HEK293 (cell line): ENCODE measurements around the gene EXOC8.

Source experiments
- CTCF ChIA-PET: fragments of 350-600 bp; formaldehyde crosslinking; extraction: SDS; loops from one replicate; lab custom pipeline; 2021; ENCODE audit warnings: antibody characterized with exemption; lab: Yijun Ruan, JAX
- POLR2A ChIA-PET: fragments of 300-600 bp; formaldehyde crosslinking; extraction: SDS; loops from one replicate; lab custom pipeline; 2020; ENCODE audit warnings: antibody characterized with exemption, inconsistent platforms; lab: Yijun Ruan, JAX
- H3K27ac ChIP-seq: fragments of 200-500 bp; sonication (Bioruptor generic); 2 replicates; pipeline ENCODE4 v1.5.1; 2014; ENCODE audit warnings: low read depth, low read length, control low read depth, inconsistent platforms; ENCODE audit errors: extremely low read depth
- H3K36me3 ChIP-seq, 2 experiments: fragments of 200-500 bp in 1 of 2; sonication (Bioruptor generic) in 1 of 2; 1 replicate in 1 of 2; 2 replicates in 1 of 2; pipeline ENCODE4 v1.5.1; 2014 to 2017; ENCODE audit warnings: inconsistent platforms in 2 of 2, low read length in 2 of 2; ENCODE audit not compliant: control insufficient read depth in 2 of 2, insufficient read depth in 1 of 2
- H3K4me1 ChIP-seq: fragments of 200-500 bp; sonication (Bioruptor generic); 2 replicates; pipeline ENCODE4 v1.5.1; 2014; ENCODE audit warnings: mild to moderate bottlenecking, low read length, inconsistent platforms; ENCODE audit not compliant: control insufficient read depth, insufficient read depth
- H3K4me3 ChIP-seq: 2 replicates; pipeline ENCODE4 v1.5.1; 2011; ENCODE audit warnings: low read depth, mild to moderate bottlenecking, control low read depth, low read length, moderate library complexity
- H3K9me3 ChIP-seq: fragments of 200-500 bp; sonication (Bioruptor generic); 2 replicates; pipeline ENCODE4 v1.5.1; 2014; ENCODE audit warnings: low read depth, low read length, inconsistent platforms; ENCODE audit not compliant: control insufficient read depth, insufficient read depth
- ATF2 ChIP-seq: fragments of 450-650 bp; formaldehyde crosslinking; IDR thresholded peaks from 2 replicates; pipeline ENCODE4 v1.5.1; 2016; ENCODE audit warnings: missing biosample characterization, missing genetic modification characterization, low read depth
- IKZF3 ChIP-seq: fragments of 450-650 bp; IDR thresholded peaks from 2 replicates; pipeline ENCODE4 v1.5.0; 2018; ENCODE audit warnings: missing biosample characterization, mild to moderate bottlenecking, missing genetic modification characterization, moderate library complexity
- KLF10 ChIP-seq: fragments of 450-650 bp; IDR thresholded peaks from 2 replicates; pipeline ENCODE4 v1.5.1; 2018; ENCODE audit warnings: missing biosample characterization, mild to moderate bottlenecking, missing genetic modification characterization
- PRDM1 ChIP-seq: fragments of 450-650 bp; formaldehyde crosslinking; IDR thresholded peaks from 2 replicates; pipeline ENCODE4; 2016; ENCODE audit warnings: missing biosample characterization, missing genetic modification characterization
- SALL2 ChIP-seq: fragments of 450-650 bp; formaldehyde crosslinking; IDR thresholded peaks from 2 replicates; pipeline ENCODE4 v1.5.0; 2017; ENCODE audit warnings: missing biosample characterization, mild to moderate bottlenecking, missing genetic modification characterization, borderline replicate concordance
- SCRT2 ChIP-seq: fragments of 450-650 bp; formaldehyde crosslinking; IDR thresholded peaks from 2 replicates; pipeline ENCODE4 v1.5.1; 2016; ENCODE audit warnings: missing biosample characterization, missing genetic modification characterization
- ZBTB17 ChIP-seq: fragments of 450-650 bp; formaldehyde crosslinking; IDR thresholded peaks from 2 replicates; pipeline ENCODE4 v1.5.1; 2016; ENCODE audit warnings: missing biosample characterization, missing genetic modification characterization
- ZBTB44 ChIP-seq: fragments of 450-650 bp; IDR thresholded peaks from 2 replicates; pipeline ENCODE4 v1.5.1; 2018; ENCODE audit warnings: missing biosample characterization, mild to moderate bottlenecking, missing genetic modification characterization
- ZBTB8A ChIP-seq: fragments of 450-650 bp; formaldehyde crosslinking; IDR thresholded peaks from 2 replicates; pipeline ENCODE4 v1.5.1; 2016; ENCODE audit warnings: missing biosample characterization, missing genetic modification characterization
- ZFP3 ChIP-seq: fragments of 450-650 bp; formaldehyde crosslinking; IDR thresholded peaks from 2 replicates; pipeline ENCODE4 v1.5.1; 2016; ENCODE audit warnings: low read depth, missing biosample characterization, missing genetic modification characterization
- ZNF132 ChIP-seq: fragments of 450-650 bp; formaldehyde crosslinking; IDR thresholded peaks from 2 replicates; pipeline ENCODE4 v1.5.1; 2017; ENCODE audit warnings: missing biosample characterization, missing genetic modification characterization, borderline replicate concordance
- ZNF169 ChIP-seq: fragments of 450-650 bp; formaldehyde crosslinking; IDR thresholded peaks from 2 replicates; pipeline ENCODE4 v1.5.1; 2016; ENCODE audit warnings: missing biosample characterization, missing genetic modification characterization
- ZNF426 ChIP-seq: fragments of 450-650 bp; formaldehyde crosslinking; IDR thresholded peaks from 2 replicates; pipeline ENCODE4 v1.5.1; 2017; ENCODE audit warnings: missing biosample characterization, missing genetic modification characterization, mild to moderate bottlenecking, inconsistent platforms, moderate library complexity
- ZNF521 ChIP-seq: fragments of 450-650 bp; formaldehyde crosslinking; IDR thresholded peaks from 2 replicates; pipeline ENCODE4 v1.5.1; 2017; ENCODE audit warnings: missing biosample characterization, mild to moderate bottlenecking, missing genetic modification characterization
- ZNF544 ChIP-seq: fragments of 450-650 bp; formaldehyde crosslinking; IDR thresholded peaks from 2 replicates; pipeline ENCODE4 v1.5.0; 2017; ENCODE audit warnings: missing biosample characterization, missing genetic modification characterization
- ZNF600 ChIP-seq: fragments of 450-650 bp; formaldehyde crosslinking; IDR thresholded peaks from 2 replicates; pipeline ENCODE4 v1.5.1; 2016; ENCODE audit warnings: missing biosample characterization, missing genetic modification characterization
- ZNF626 ChIP-seq: fragments of 450-650 bp; sonication (Bioruptor Pico); formaldehyde crosslinking; IDR thresholded peaks from 2 replicates; pipeline ENCODE4 v1.5.1; 2018; ENCODE audit warnings: missing biosample characterization, missing genetic modification characterization, inconsistent platforms
- TF ChIP-seq, protein P1 (sequence below): fragments of 450-650 bp; formaldehyde crosslinking; IDR thresholded peaks from 2 replicates; pipeline ENCODE4 v1.5.1; 2016; ENCODE audit warnings: missing biosample characterization, missing genetic modification characterization
- TF ChIP-seq, protein P2 (sequence below): fragments of 450-650 bp; formaldehyde crosslinking; IDR thresholded peaks from 2 replicates; pipeline ENCODE4 v1.5.1; 2016; ENCODE audit warnings: missing biosample characterization, missing genetic modification characterization
- TF ChIP-seq, protein P3 (sequence below): fragments of 450-650 bp; formaldehyde crosslinking; IDR thresholded peaks from 2 replicates; pipeline ENCODE4 v1.5.1; 2016; ENCODE audit warnings: missing biosample characterization, missing genetic modification characterization

Gene EXOC8

GRCh38 chr1:231348442-231348841, 10.8 kb upstream of the EXOC8 start:
- Histone ChIP-seq H3K9me3 (no peaks in the 10 kb centered on the region), H3K27ac (no peak overlapping the region), H3K36me3 (peaks cover 78 to 88% of the 10 kb centered on the region in 2 experiments), H3K4me1 (no peaks in the 10 kb centered on the region), H3K4me3 (no peak overlapping the region)
- POLR2A ChIA-PET: interaction anchor here (3.2 kb wide), 1 partner anchor 10 kb away, joined by 14 read pairs; the partner anchor contains the start of genes EXOC8 and SPRTN
- CTCF ChIA-PET: interaction anchor here (0.6 to 1.6 kb wide), 5 partner anchors 9 to 33 kb away, joined by 3 to 5 read pairs (median 4); no protein-coding TSS in a partner anchor
- no peak for TF ChIP-seq ATF2

DNA sequence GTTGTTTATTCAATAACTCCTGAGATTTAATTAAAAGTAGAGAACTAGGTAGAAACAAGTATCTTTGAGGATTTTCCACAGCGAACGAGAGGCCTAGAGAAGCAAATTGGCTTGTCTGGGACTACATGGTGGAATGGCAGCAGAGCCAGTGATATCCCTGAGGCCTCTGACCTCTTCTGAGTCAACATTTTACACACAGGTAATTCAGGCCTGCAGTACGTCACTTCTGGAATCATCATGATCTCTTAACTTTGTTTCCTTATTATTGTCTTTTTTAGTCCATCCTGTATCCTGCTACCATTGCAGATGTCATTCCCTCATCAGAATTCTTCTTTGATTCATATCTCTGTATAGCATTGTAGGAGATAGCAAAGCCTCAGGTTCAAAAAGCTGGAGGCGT, 10.3 kb upstream of the EXOC8 start:
- CTCF ChIA-PET: interaction anchor here (1.6 kb wide), 1 partner anchor 9 kb away, joined by 5 read pairs; no protein-coding TSS in a partner anchor
- peaks cover 77 to 89% of the 10 kb centered on the region in 2 experiments for H3K36me3 ChIP-seq

GRCh38 chr1:231340328-231341013, 2.8 kb upstream of the EXOC8 start:
- no peaks in the 10 kb centered on the region for H3K9me3 ChIP-seq
- no peak overlapping the region for H3K27ac ChIP-seq
- peaks cover 4% of the 10 kb centered on the region for H3K4me1 ChIP-seq
- ChIA-PET POLR2A (no interaction called here), CTCF (interaction anchor here (0.6 to 1.3 kb wide), 5 partner anchors 17 to 522 kb away, joined by 3 to 6 read pairs (median 3); no protein-coding TSS in a partner anchor)
- H3K4me3 ChIP-seq: no peak overlapping the region
- H3K36me3 ChIP-seq: peaks cover 33 to 52% of the 10 kb centered on the region in 2 experiments
- TF ChIP-seq ZNF600 (tag by site-specific recombination) (peak; percentile 39; the same call in 1 of the 2 replicates), ZNF132 (tag by site-specific recombination) (no peak), ZFP3 (tag by site-specific recombination) (no peak), IKZF3 (tag by site-specific recombination) (no peak), ZBTB17 (peak; percentile 80), SCRT2 (tag by site-specific recombination) (peak; percentile 72), PRDM1 (tag by site-specific recombination) (no peak), ZNF426 (tag by site-specific recombination) (no peak), ZBTB8A (tag by site-specific recombination) (no peak), ZNF626 (tag by site-specific recombination) (no peak), KLF10 (no peak), ZNF521 (tag by site-specific recombination) (no peak), SALL2 (no peak), ZNF544 (tag by site-specific recombination) (no peak)
- TF ChIP-seq, protein P1, sequence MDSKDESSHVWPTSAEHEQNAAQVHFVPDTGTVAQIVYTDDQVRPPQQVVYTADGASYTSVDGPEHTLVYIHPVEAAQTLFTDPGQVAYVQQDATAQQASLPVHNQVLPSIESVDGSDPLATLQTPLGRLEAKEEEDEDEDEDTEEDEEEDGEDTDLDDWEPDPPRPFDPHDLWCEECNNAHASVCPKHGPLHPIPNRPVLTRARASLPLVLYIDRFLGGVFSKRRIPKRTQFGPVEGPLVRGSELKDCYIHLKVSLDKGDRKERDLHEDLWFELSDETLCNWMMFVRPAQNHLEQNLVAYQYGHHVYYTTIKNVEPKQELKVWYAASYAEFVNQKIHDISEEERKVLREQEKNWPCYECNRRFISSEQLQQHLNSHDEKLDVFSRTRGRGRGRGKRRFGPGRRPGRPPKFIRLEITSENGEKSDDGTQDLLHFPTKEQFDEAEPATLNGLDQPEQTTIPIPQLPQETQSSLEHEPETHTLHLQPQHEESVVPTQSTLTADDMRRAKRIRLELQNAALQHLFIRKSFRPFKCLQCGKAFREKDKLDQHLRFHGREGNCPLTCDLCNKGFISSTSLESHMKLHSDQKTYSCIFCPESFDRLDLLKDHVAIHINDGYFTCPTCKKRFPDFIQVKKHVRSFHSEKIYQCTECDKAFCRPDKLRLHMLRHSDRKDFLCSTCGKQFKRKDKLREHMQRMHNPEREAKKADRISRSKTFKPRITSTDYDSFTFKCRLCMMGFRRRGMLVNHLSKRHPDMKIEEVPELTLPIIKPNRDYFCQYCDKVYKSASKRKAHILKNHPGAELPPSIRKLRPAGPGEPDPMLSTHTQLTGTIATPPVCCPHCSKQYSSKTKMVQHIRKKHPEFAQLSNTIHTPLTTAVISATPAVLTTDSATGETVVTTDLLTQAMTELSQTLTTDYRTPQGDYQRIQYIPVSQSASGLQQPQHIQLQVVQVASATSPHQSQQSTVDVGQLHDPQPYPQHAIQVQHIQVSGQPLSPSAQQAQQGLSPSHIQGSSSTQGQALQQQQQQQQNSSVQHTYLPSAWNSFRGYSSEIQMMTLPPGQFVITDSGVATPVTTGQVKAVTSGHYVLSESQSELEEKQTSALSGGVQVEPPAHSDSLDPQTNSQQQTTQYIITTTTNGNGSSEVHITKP: peak; percentile 61
- TF ChIP-seq, protein P2, sequence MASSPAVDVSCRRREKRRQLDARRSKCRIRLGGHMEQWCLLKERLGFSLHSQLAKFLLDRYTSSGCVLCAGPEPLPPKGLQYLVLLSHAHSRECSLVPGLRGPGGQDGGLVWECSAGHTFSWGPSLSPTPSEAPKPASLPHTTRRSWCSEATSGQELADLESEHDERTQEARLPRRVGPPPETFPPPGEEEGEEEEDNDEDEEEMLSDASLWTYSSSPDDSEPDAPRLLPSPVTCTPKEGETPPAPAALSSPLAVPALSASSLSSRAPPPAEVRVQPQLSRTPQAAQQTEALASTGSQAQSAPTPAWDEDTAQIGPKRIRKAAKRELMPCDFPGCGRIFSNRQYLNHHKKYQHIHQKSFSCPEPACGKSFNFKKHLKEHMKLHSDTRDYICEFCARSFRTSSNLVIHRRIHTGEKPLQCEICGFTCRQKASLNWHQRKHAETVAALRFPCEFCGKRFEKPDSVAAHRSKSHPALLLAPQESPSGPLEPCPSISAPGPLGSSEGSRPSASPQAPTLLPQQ: no peak
- TF ChIP-seq, protein P3, sequence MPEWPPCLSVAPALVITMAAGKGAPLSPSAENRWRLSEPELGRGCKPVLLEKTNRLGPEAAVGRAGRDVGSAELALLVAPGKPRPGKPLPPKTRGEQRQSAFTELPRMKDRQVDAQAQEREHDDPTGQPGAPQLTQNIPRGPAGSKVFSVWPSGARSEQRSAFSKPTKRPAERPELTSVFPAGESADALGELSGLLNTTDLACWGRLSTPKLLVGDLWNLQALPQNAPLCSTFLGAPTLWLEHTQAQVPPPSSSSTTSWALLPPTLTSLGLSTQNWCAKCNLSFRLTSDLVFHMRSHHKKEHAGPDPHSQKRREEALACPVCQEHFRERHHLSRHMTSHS (tag by site-specific recombination): no peak

More for the DNA sequence above, 10.3 kb upstream of the EXOC8 start:
- Histone ChIP-seq H3K4me3 (no peak overlapping the region), H3K27ac (no peak overlapping the region), H3K9me3 (no peaks in the 10 kb centered on the region), H3K4me1 (no peaks in the 10 kb centered on the region)
- POLR2A ChIA-PET: interaction anchor here (3.2 kb wide), 1 partner anchor 10 kb away, joined by 14 read pairs; the partner anchor contains the start of genes EXOC8 and SPRTN
- TF ChIP-seq ZNF169 (no peak), ZBTB44 (tag by site-specific recombination) (no peak)
- TF ChIP-seq, all 188 proteins: peak for 0
